GM19463 (cell line): ENCODE measurements around the gene FGF2.
"Not testable (repeated sequence)": the region's sequence is repeated elsewhere in the genome, so short reads cannot be mapped to it uniquely, and the experiment has no call there.

Experiments used
- ATAC-seq: cut with Tn5 transposase; IDR thresholded peaks from one replicate; pipeline ENCODE4 v1.9.1; 2021; ENCODE audit warnings: mild to moderate bottlenecking, moderate library complexity; ENCODE audit not compliant: unreplicated experiment

Gene FGF2

DNA sequence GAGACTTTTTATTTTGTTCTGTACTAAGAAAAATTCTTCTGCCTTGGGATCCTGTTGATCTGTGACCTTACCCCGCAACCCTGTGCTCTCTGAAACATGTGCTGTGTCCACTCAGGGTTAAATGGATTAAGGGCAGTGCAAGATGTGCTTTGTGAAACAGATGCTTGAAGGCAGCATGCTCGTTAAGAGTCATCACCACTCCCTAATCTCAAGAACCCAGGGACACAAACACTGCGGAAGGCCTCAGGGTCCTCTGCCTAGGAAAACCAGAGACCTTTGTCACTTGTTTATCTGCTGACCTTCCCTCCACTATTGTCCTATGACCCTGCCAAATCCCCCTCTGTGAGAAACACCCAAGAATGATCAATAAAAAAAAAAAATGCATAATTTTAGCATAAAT, 13.8 kb upstream of the FGF2 start:
- not testable (repeated sequence) for ATAC-seq

DNA sequence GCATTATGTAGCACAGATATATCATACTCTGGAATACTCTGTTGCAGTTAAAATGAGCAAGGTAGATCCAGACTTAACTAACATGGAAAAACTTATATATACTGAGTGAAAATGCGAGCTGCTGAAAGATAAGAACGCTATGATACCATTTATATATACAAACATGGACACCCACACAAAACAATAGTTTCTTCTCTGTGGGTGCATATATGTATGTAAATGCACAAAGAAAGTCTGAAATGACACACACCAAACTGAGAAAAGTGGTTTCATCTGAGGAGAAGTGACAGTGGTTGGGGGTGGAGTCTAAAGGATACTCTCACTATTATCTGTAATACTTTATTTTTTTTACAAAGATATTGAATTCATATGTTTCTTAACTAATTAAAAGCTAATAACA, 12.2 kb upstream of the FGF2 start:
- ATAC-seq = peak; percentile 100

DNA sequence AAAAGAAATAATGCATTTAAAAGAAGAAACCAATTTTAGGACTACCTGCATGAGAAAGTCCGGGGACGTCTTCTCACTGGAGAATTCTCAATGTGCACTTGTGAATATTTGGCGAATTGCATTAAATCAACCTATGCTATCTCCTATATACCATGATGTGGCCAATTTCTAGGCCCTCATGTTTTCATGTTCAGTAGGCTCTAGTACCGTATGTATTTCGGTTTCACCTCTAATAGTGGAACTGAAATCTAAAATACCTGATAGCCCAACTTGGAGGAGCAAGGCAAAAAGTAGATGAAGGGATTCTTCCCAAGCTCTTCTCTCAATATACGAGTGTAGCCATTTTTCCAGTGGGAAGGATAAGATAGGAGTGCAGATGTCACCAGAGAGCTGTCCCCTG, 11.4 kb upstream of the FGF2 start:
- ATAC-seq = no peak

GRCh38 chr4:122816476-122816875, 10.2 kb upstream of the FGF2 start:
- ATAC-seq = no peak

GRCh38 chr4:122819708-122820449, 6.8 kb upstream of the FGF2 start:
- ATAC-seq = no peak

GRCh38 chr4:122821092-122821491, 5.5 kb upstream of the FGF2 start:
- no peak for ATAC-seq

- ATAC-seq = no peak
Observed at GRCh38 chr4:122822466-122822865, 4.2 kb upstream of the FGF2 start.

- no peak for ATAC-seq
Observed at GRCh38 chr4:122823476-122823875, 3.2 kb upstream of the FGF2 start.

- ATAC-seq = no peak
Observed at GRCh38 chr4:122824616-122825015, 2.0 kb upstream of the FGF2 start.

DNA sequence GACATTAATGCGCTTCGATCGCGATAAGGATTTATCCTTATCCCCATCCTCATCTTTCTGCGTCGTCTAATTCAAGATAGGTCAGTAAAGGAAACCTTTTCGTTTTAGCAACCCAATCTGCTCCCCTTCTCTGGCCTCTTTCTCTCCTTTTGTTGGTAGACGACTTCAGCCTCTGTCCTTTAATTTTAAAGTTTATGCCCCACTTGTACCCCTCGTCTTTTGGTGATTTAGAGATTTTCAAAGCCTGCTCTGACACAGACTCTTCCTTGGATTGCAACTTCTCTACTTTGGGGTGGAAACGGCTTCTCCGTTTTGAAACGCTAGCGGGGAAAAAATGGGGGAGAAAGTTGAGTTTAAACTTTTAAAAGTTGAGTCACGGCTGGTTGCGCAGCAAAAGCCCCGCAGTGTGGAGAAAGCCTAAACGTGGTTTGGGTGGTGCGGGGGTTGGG, 528 bp upstream of the FGF2 start:
- ATAC-seq = no peak

GRCh38 chr4:122827258-122827878, 737 bp downstream of the FGF2 start:
- peak; percentile 50 for ATAC-seq

DNA sequence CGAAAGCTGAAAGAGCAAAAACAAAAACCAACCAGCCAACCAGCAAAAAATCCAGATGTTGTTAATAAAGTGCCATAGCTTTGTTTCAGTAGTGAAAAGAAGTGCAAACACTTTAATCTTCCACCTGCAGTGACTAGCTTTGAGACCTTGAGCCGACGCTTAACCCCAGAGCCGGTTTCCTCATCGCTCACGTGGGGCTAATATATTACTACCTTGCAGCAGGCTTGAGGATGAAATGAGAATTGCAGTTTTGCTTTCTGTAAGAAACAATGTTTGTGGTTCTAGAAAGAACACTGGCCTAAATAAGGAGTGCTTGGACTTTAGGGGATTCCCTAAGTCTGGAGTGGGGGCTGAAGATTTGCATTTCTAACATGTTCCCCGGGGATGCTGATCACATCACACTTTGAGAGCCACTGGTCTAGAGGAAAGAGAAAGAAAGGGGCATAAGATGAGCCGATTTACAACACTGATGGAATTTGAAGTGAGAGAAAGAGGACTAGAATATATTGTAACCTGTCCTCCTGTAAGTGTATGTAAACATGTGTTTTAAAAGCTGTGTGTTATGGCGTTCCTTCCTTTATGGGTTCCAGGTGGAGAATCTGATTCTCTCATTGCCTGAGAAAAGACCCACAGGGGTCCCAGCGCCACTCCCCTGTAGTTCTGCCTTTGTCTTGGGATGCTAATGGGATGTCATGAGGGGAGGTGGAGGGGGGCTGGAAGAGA, 1.4 kb downstream of the FGF2 start:
- peak; percentile 82 for ATAC-seq

GRCh38 chr4:122830426-122831095, 3.9 kb downstream of the FGF2 start:
- no peak for ATAC-seq

DNA sequence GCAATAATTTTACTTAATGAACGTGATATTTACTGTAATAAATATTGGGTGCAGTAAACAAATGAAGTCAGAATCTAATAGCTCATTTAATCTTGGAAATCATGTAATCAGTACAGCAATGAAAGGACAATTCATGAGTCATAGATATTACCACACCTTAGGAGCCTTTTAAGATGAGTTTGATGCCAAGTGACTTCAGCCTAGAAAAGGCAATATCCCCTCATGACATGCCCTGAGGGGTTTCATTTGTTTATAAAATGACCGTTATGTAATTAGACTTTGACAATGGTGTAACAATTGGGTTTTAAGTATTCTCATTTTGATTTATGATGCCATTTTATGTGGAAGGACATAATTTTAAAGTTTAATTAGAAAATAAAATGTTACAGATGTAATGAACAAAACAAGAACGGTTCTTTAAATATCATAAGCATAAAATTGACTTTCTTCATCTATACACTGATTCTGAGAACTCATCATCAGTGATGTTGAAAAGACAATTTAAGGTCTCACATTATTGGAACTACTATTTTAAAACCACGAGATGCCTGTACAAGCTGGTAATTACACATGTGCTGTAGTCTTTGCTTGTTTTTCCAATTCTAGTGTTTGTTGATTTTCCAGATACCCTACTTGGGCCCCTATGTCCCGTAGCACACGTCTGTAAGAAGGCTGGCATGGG, 5.0 kb downstream of the FGF2 start:
- no peak for ATAC-seq

DNA sequence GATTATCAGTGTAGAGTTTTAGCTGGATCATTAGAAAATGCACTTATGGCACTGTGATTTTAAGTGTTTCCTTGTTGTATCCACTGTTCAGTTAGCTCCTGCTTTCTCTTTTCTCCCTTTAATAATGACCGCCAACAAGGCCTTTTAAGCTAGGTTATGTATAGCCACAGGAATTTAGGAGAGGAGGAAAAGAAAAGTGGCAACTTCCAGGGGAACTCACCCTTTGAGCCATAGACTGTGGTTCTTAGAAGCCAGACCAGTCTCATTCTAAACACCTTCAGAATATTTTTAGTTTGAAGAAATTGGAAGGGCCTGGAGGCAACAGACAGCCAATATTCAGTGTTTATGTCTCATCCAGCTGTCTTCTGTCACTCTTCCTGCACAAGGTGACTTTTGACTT, 6.1 kb downstream of the FGF2 start:
- ATAC-seq = no peak

DNA sequence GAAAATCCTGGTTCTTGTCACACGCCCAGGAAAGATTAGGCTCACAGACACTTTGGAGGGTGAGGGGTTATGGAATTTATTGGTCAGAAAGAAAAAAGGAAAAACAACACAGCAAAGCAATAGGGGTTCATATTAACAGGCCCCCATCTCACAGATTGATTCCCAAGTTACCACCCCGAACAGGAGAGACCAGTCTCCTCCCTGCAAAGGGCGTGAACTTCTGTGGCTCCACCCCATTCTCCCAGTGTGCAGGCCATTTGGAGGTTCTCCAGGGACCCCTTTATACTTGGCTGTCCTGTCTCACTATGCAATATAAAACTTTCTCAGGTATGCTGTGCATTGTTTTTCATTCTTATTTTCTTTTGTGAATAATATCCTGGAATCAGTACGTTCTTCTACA, 7.4 kb downstream of the FGF2 start:
- ATAC-seq = no peak

GRCh38 chr4:122836941-122837340, 10.3 kb downstream of the FGF2 start:
- ATAC-seq = no peak

- ATAC-seq = no peak
Observed at GRCh38 chr4:122838034-122838433, 11.4 kb downstream of the FGF2 start.

GRCh38 chr4:122842392-122842791, 15.8 kb downstream of the FGF2 start:
- ATAC-seq = no peak

GRCh38 chr4:122842984-122843531, 16.4 kb downstream of the FGF2 start:
- no peak for ATAC-seq

DNA sequence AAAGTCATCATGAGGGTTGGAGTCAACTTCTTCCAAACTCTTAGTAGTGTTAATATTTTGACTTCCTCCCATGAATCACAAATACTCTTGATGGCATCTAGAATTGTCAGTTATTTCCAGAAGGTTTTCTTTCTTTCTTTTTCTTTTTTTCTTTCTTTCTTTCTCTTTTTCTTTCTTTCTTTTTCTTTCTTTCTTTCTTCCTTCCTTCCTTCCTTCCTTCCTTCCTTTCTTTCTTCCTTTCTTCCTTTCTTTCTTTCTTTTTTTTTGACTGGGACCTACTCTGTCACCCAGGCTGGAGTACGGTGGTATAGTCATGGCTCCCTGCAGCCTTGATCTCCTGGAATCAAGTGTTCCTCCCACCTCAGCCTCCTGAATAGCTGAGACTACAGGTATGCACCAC, 17.8 kb downstream of the FGF2 start:
- ATAC-seq = not testable (repeated sequence)
